HFF-Myc (cell line): ENCODE results near the gene PAQR8.

Experiments
- DNase-seq: peaks from one replicate; pipeline ENCODE4 v3.0.0-alpha.2; 2011; ENCODE audit warnings: low read depth; ENCODE audit errors: extremely low read depth
- H3K4me3 ChIP-seq: replicated peaks from 2 replicates; pipeline ENCODE4 v1.5.1; 2011; ENCODE audit warnings: low read depth, mild to moderate bottlenecking, control low read depth, low read length
- CTCF ChIP-seq: IDR thresholded peaks from 2 replicates; pipeline ENCODE4 v1.5.1; 2012; ENCODE audit warnings: mild to moderate bottlenecking, low read depth, low read length, control low read depth; ENCODE audit errors: missing control alignments

Gene PAQR8

GRCh38 chr6:52325695-52326471, 36.1 kb upstream of the PAQR8 start:
- no peak for TF ChIP-seq CTCF
- DNase-seq = no peak
- no peak overlapping the region for H3K4me3 ChIP-seq

GRCh38 chr6:52326540-52327364, 35.2 kb upstream of the PAQR8 start:
- no peak overlapping the region for H3K4me3 ChIP-seq
- DNase-seq = no peak
- no peak for TF ChIP-seq CTCF

GRCh38 chr6:52328303-52328662, 33.7 kb upstream of the PAQR8 start:
- no peak for DNase-seq
- no peak for TF ChIP-seq CTCF
- no peak overlapping the region for H3K4me3 ChIP-seq

GRCh38 chr6:52328729-52329128, 33.2 kb upstream of the PAQR8 start:
- no peak overlapping the region for H3K4me3 ChIP-seq
- DNase-seq = no peak
- TF ChIP-seq CTCF = no peak

GRCh38 chr6:52330470-52330869, 31.5 kb upstream of the PAQR8 start:
- DNase-seq = no peak
- TF ChIP-seq CTCF = no peak
- no peak overlapping the region for H3K4me3 ChIP-seq

- H3K4me3 ChIP-seq = no peak overlapping the region
- no peak for DNase-seq
- no peak for TF ChIP-seq CTCF
These were observed 30.0 kb upstream of the PAQR8 start for GRCh38 chr6:52331793-52332457.
